Measurements from ENCODE around the gene LRRC63.

LRRC63 gene

DNA sequence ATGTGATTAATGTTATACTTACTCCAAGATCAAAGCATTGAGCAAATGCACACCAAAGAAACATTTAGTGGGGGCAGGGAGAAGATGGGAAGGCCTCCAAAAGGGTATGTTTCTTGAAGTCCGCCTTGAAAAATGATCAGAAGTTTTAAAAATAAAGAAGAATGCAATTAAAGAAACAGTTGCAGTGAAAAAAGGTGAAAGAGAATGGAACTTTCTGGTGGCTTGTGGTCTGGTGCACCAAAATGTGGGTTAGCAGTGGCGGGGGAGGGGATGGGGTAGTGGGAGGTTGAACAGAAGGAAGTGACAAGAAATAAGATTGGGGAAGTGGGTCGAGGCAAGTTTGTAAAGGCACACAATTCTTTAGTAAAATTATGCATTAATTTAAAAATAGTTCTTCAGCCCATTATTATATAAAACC lies 32.2 kb upstream of the LRRC63 start:
- ChIA-PET CTCF (interaction anchor here (0.9 to 6.8 kb wide), 7 partner anchors 9 to 31 kb away, joined by 3 to 39 read pairs (median 4); no protein-coding TSS in a partner anchor), POLR2A (no interaction called here)
- TF ChIP-seq, protein P1, sequence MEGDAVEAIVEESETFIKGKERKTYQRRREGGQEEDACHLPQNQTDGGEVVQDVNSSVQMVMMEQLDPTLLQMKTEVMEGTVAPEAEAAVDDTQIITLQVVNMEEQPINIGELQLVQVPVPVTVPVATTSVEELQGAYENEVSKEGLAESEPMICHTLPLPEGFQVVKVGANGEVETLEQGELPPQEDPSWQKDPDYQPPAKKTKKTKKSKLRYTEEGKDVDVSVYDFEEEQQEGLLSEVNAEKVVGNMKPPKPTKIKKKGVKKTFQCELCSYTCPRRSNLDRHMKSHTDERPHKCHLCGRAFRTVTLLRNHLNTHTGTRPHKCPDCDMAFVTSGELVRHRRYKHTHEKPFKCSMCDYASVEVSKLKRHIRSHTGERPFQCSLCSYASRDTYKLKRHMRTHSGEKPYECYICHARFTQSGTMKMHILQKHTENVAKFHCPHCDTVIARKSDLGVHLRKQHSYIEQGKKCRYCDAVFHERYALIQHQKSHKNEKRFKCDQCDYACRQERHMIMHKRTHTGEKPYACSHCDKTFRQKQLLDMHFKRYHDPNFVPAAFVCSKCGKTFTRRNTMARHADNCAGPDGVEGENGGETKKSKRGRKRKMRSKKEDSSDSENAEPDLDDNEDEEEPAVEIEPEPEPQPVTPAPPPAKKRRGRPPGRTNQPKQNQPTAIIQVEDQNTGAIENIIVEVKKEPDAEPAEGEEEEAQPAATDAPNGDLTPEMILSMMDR (IDR thresholded peaks at IDR 0.05; ENCODE audit: control extremely low read depth, extremely low read depth, low read depth, missing control alignments): no peak
- no peak for DNase-seq (ENCODE audit: extremely low spot score)

DNA sequence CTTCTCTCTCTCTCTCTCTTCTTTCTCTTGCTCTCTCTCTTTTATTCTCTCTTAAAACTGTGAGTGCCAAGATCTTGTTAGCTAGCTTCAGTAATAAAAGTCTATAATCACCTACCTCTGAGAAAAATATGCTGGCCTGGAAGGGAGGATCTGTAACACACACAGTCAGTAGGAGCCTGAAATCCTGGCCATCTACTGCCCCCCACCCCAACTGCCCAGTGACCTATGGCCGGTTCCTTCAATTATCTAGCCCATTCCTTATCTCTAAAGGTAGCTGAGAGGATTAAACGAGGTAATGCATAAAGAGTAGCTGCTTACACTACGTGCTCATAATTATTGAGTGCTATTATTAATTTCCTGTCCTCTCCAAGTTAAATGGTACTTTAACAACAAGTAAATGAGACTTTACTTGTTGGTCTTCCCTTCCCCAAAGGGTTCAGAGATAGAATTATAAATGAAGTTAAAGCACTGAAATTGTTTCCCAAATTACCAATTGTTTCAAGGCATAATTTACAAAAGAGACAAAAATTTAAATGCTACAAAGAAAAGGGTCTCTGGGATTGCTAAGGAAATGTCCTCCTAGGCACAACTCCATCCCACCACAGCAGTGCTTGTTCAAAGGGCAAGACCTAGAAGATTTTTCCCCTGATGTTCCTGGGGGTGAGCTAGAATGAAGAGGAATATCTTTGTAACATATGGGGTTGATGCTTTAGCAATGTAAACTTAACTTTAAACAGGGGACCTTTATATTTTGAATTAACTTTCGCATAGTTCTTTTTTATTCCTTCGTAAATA lies 31.6 kb upstream of the LRRC63 start:
- POLR2A ChIA-PET: no interaction called here
- TF ChIP-seq, protein P1 (IDR thresholded peaks at IDR 0.05; ENCODE audit: control extremely low read depth, extremely low read depth, low read depth, missing control alignments): no peak
- no peak for DNase-seq (ENCODE audit: extremely low spot score)
- CTCF ChIA-PET: interaction anchor here (0.9 to 6.8 kb wide), 5 partner anchors 10 to 32 kb away, joined by 3 to 39 read pairs (median 4); no protein-coding TSS in a partner anchor

DNA sequence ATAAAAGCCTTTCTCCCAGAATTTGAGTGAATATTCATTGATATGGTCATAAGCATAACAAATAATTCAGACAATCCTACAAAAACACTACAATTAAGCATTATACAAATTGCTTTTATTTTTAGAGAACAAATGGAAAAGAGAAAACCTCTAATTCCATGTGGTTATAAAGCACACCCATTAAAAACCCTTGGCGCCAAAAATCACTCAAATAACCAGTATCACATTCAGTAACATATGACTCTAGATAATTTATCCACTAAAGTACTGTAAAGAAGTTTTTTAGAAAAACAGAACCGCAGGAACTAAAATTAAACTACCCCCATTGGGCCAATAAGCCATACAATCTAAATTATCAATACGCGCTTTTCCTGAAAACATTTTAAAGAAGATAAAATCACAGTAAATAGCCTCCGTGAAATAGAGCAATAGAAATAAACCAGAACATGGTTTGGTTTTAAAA lies 30.3 kb upstream of the LRRC63 start:
- DNase-seq (ENCODE audit: extremely low spot score): no peak
- ChIA-PET POLR2A (interaction anchor here (0.7 to 1.0 kb wide), 3 partner anchors 10 to 32 kb away, joined by 4 to 7 read pairs (median 6); no protein-coding TSS in a partner anchor), CTCF (interaction anchor here (1.4 to 6.8 kb wide), 4 partner anchors 14 to 23 kb away, joined by 3 to 39 read pairs (median 18); no protein-coding TSS in a partner anchor)
- TF ChIP-seq, protein P1 (IDR thresholded peaks at IDR 0.05; ENCODE audit: control extremely low read depth, extremely low read depth, low read depth, missing control alignments): no peak

DNA sequence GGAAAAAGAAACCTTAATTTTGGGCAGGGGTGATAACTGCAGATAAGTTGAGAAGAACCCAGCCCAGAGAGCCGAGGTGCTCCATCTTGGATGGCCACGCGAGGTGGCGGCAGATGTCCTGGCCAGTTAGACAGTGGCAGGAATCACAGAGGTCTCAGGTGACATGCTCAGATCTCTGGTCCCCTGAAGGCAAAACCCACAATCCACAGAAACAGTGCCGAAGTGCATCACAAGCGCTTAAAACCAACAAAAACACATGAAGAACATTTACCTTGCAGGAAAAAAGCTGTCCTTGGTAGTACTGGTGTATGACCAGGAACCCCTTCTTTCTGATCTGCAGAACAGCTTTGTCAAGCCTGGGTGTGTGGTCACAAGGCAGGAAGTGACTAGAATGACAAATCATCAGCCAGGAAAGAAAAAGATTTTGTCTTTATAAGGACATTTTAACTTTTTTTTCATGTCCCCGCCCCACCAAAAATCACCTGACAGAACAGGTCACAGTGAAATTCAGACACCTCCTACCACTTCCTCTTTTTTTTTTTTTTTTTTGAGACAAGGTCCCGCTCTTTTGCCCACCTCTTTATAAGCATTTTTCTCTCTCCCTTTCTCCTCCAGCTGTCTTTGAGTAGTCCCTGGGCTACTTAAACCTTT lies 29.8 kb upstream of the LRRC63 start, which contains the start of gene LCP1:
LCP1 (minus strand) TSS at position 338 of the 651 bp plus-strand sequence. CDS start 22,515 bp downstream, outside the sequence.
- peak; percentile 75 for DNase-seq (ENCODE audit: extremely low spot score)
- ChIA-PET POLR2A (interaction anchor here (0.7 to 1.0 kb wide), 3 partner anchors 11 to 31 kb away, joined by 4 to 7 read pairs (median 6); no protein-coding TSS in a partner anchor), CTCF (interaction anchor here (0.6 to 6.8 kb wide), 8 partner anchors 8 to 121 kb away, joined by 3 to 39 read pairs (median 7); no protein-coding TSS in a partner anchor)

DNA sequence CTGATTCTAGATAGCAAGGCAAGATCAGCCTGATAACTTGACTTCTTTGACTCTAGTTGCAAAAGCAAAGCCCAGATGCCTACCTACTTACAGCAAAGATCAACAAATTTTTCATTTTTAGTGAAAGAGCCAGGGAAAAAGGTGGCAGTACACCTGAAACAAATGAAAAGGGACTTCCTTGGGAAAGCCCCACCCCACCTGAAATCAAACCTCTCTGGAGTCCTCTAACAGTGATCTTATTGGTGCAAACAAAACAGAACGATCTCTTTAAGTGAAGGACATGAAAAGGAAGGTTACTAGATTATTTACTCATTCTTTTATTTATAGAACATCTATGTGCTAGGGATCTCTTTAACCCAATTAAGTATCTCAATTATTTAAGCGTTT lies 29.2 kb upstream of the LRRC63 start:
- DNase-seq (ENCODE audit: extremely low spot score): no peak
- POLR2A ChIA-PET: interaction anchor here (0.9 to 1.5 kb wide), 3 partner anchors 11 to 15 kb away, joined by 4 to 6 read pairs (median 4); no protein-coding TSS in a partner anchor
- TF ChIP-seq, protein P1 (IDR thresholded peaks at IDR 0.05; ENCODE audit: control extremely low read depth, extremely low read depth, low read depth, missing control alignments): no peak
- CTCF ChIA-PET: interaction anchor here (1.0 to 6.8 kb wide), 8 partner anchors 8 to 24 kb away, joined by 3 to 39 read pairs (median 7); no protein-coding TSS in a partner anchor

More for the DNA sequence above, 29.8 kb upstream of the LRRC63 start, which contains the start of gene LCP1:
- TF ChIP-seq, protein P1 (IDR thresholded peaks at IDR 0.05; ENCODE audit: control extremely low read depth, extremely low read depth, low read depth, missing control alignments): no peak

Measured in GM10248 (cell line).